Liver (tissue), 9 donors: ENCODE data around the gene NT5C2. TPM values are rescaled to one million over a fixed set of nuclear protein-coding genes. Genes with fewer than 3 reads are reported as not detected.

Experiments
- DNase-seq: peaks from one replicate; pipeline ENCODE4 v3.0.0-alpha.2; 2017; ENCODE audit warnings: low spot score
- H3K27ac ChIP-seq, 2 donors: one replicate each; pipeline ENCODE4 v1.7.0; 2013; ENCODE audit warnings: inconsistent platforms in 2 of 2, low read length in 2 of 2, control low read depth in 1 of 2, low read depth in 1 of 2, mild to moderate bottlenecking in 1 of 2
- H3K27me3 ChIP-seq, 4 donors: one replicate each; pipeline versions ENCODE4 v1.6.1 to v1.7.0; 2013; ENCODE audit warnings: low read length in 3 of 4, inconsistent platforms in 1 of 4, mild to moderate bottlenecking in 1 of 4, moderate library complexity in 1 of 4; ENCODE audit not compliant: control insufficient read depth in 4 of 4, insufficient read depth in 4 of 4
- H3K36me3 ChIP-seq, 4 donors: one replicate each; pipeline versions ENCODE4 v1.6.1 to v1.7.0; 2013; ENCODE audit warnings: low read length in 3 of 4, mild to moderate bottlenecking in 3 of 4, low read depth in 1 of 4, moderate library complexity in 1 of 4; ENCODE audit not compliant: control insufficient read depth in 4 of 4, insufficient read depth in 3 of 4
- H3K4me1 ChIP-seq, 4 donors: one replicate each; pipeline versions ENCODE4 v1.6.1 to v1.7.0; 2013; ENCODE audit warnings: low read length in 3 of 4, mild to moderate bottlenecking in 3 of 4, moderate library complexity in 1 of 4; ENCODE audit not compliant: control insufficient read depth in 4 of 4, insufficient read depth in 4 of 4
- H3K4me3 ChIP-seq, 3 donors: one replicate each; pipeline versions ENCODE4 v1.6.1 to v1.7.0; 2013; ENCODE audit warnings: low read length in 3 of 3, control low read depth in 1 of 3, low read depth in 1 of 3, mild to moderate bottlenecking in 1 of 3
- H3K9ac ChIP-seq, 2 donors: one replicate each; pipeline ENCODE4 v1.7.0; 2013; ENCODE audit warnings: low read length in 2 of 2, mild to moderate bottlenecking in 2 of 2, moderate library complexity in 2 of 2, control low read depth in 1 of 2, low read depth in 1 of 2
- H3K9me3 ChIP-seq, 4 donors: one replicate each; pipeline versions ENCODE4 v1.6.1 to v1.7.0; 2013; ENCODE audit warnings: low read length in 3 of 4; ENCODE audit not compliant: control insufficient read depth in 4 of 4
- CTCF ChIP-seq: fragments of 150-350 bp; IDR thresholded peaks from 2 replicates; pipeline ENCODE4 v1.5.1; 2017; ENCODE audit warnings: improper control_type of control experiment, low read depth, low read length; ENCODE audit not compliant: missing input control
- FOXA1 ChIP-seq: IDR thresholded peaks from 2 replicates; pipeline ENCODE4 v1.6.1; 2016; ENCODE audit warnings: antibody characterized with exemption
- GABPA ChIP-seq, 2 donors: IDR thresholded peaks in 1 of 2; conservative IDR thresholded peaks in 1 of 2; 2 replicates each; pipeline ENCODE4 v1.6.1; 2016; ENCODE audit warnings: antibody characterized with exemption in 2 of 2, mild to moderate bottlenecking in 1 of 2, moderate library complexity in 1 of 2
- HNF4A ChIP-seq, 2 donors: conservative IDR thresholded peaks; 2 replicates each; pipeline ENCODE4 v1.6.1; 2016; ENCODE audit warnings: antibody characterized with exemption in 2 of 2, mild to moderate bottlenecking in 2 of 2
- JUND ChIP-seq, 2 donors: IDR thresholded peaks; 2 replicates each; pipeline ENCODE4 v1.6.1; 2016; ENCODE audit warnings: antibody characterized with exemption in 2 of 2
- MAX ChIP-seq: IDR thresholded peaks from 2 replicates; pipeline ENCODE4 v1.6.1; 2016; ENCODE audit warnings: antibody characterized with exemption
- NR2F2 ChIP-seq: IDR thresholded peaks from 2 replicates; pipeline ENCODE4 v1.6.1; 2016; ENCODE audit warnings: antibody characterized with exemption
- RAD21 ChIP-seq, 2 donors: IDR thresholded peaks; 2 replicates each; pipeline ENCODE4 v1.6.1; 2016; ENCODE audit warnings: antibody characterized with exemption in 2 of 2, mild to moderate bottlenecking in 2 of 2
- RXRA ChIP-seq, 2 donors: IDR thresholded peaks; 2 replicates each; pipeline ENCODE4 v1.6.1; 2017 to 2018; ENCODE audit warnings: antibody characterized with exemption in 2 of 2, mild to moderate bottlenecking in 1 of 2
- SP1 ChIP-seq: IDR thresholded peaks from 2 replicates; pipeline ENCODE4 v1.6.1; 2018; ENCODE audit warnings: antibody characterized with exemption, mild to moderate bottlenecking
- WGBS: extraction: QIAGEN DNeasy Blood & Tissue Kit; methylation state at CpG from one replicate; pipeline ENCODE4 v1.1.7; 2013; 5-methylcytosine and 5-hydroxymethylcytosine counted together
- polyA plus RNA-seq, 2 donors: library from polyadenylated mRNA; stranded (reverse) in 1 of 2; unstranded in 1 of 2; fragments of 200-250 nt in 1 of 2; fragments of >200 nt in 1 of 2; fragmentation: Nextera tagmentation in 1 of 2; extraction: Ambion mirVana in 1 of 2; gene quantifications; one replicate each; pipeline versions ENCODE4 v1.2.1 to v1.2.3, GENCODE V29; 2013 to 2015
- total RNA-seq, 2 donors: library from RNA; depleted of rRNA; stranded (reverse); fragments of >200 nt; gene quantifications; one replicate each; pipeline ENCODE4 v1.2.3, GENCODE V29; 2014
- donor health status: healthy.
- donor health status: healthy.
- donor health status: healthy.
- donor health status: healthy.
- donor health status: healthy.

NT5C2 gene
- total and polyA plus RNA-seq, 4 donors = 14.4 to 65.3 (median 33.0) TPM

- TF ChIP-seq FOXA1 (no peak), NR2F2 (no peak), RAD21 (IDR thresholded peaks at IDR 0.05) (no peak), HNF4A (conservative IDR thresholded peaks at IDR 0.05) (peak; percentile 3 to 34), GABPA (IDR thresholded peaks at IDR 0.05 in 1 of 2, conservative IDR thresholded peaks at IDR 0.05 in 1 of 2) (no peak), MAX (no peak), JUND (IDR thresholded peaks at IDR 0.05) (no peak), CTCF (no peak), SP1 (peak; percentile 9)
- H3K27me3 ChIP-seq = no peaks in the 10 kb centered on the region
- WGBS = 17% methylated on average over 2 of the region's 2 CpGs
- H3K27ac ChIP-seq = no peak overlapping the region
- DNase-seq = no peak
- peak overlapping the region in 1 of 2 donors; percentile 36 for H3K9ac ChIP-seq
- no peak overlapping the region for H3K4me3 ChIP-seq
- peaks cover 0 to 3% (median 0%) of the 10 kb centered on the region in 4 donors for H3K36me3 ChIP-seq
- no peaks in the 10 kb centered on the region for H3K9me3 ChIP-seq
- H3K4me1 ChIP-seq = peaks cover 7 to 27% (median 16%) of the 10 kb centered on the region in 4 donors
Measured at GRCh38 chr10:103111031-103111917, 81.8 kb downstream of the NT5C2 start.

GRCh38 chr10:103110407-103110806 lies 82.7 kb downstream of the NT5C2 start:
- H3K27ac ChIP-seq = no peak overlapping the region

GRCh38 chr10:103109821-103110220 lies 83.3 kb downstream of the NT5C2 start:
- H3K27me3 ChIP-seq = no peaks in the 10 kb centered on the region
- peaks cover 3 to 5% (median 4%) of the 10 kb centered on the region in 4 donors for H3K36me3 ChIP-seq
- 91% methylated on average over 2 of the region's 2 CpGs for WGBS
- no peak overlapping the region for H3K27ac ChIP-seq
- no peaks in the 10 kb centered on the region for H3K9me3 ChIP-seq
- DNase-seq = no peak
- H3K4me1 ChIP-seq = peaks cover 5 to 27% (median 14%) of the 10 kb centered on the region in 4 donors
- no peak for TF ChIP-seq NR2F2
- no peak for TF ChIP-seq SP1
- no peak for TF ChIP-seq FOXA1
- TF ChIP-seq JUND (IDR thresholded peaks at IDR 0.05) = no peak
- no peak for TF ChIP-seq CTCF
- no peak for TF ChIP-seq RXRA (IDR thresholded peaks at IDR 0.05)
- no peak overlapping the region for H3K9ac ChIP-seq
- H3K4me3 ChIP-seq = no peak overlapping the region

More at GRCh38 chr10:103110407-103110806, 82.7 kb downstream of the NT5C2 start:
- no peaks in the 10 kb centered on the region for H3K27me3 ChIP-seq
- H3K4me3 ChIP-seq = no peak overlapping the region
- TF ChIP-seq RXRA (IDR thresholded peaks at IDR 0.05) (no peak), GABPA (IDR thresholded peaks at IDR 0.05 in 1 of 2, conservative IDR thresholded peaks at IDR 0.05 in 1 of 2) (no peak)
- H3K9ac ChIP-seq = no peak overlapping the region
- H3K9me3 ChIP-seq = no peaks in the 10 kb centered on the region
- no peak for DNase-seq
- H3K4me1 ChIP-seq = peaks cover 7 to 27% (median 16%) of the 10 kb centered on the region in 4 donors
- H3K36me3 ChIP-seq = peaks cover 2 to 3% (median 3%) of the 10 kb centered on the region in 4 donors
